H9 (cell line): ENCODE results near the gene ACTBL2. TPM values are rescaled to one million over a fixed set of nuclear protein-coding genes. Genes with fewer than 3 reads are reported as not detected.

Experiments used
- DNase-seq: peaks from one replicate; pipeline ENCODE4 v3.0.0-alpha.2; 2017
- H2AFZ ChIP-seq: one replicate; pipeline ENCODE4 v1.6.1; 2013; ENCODE audit warnings: mild to moderate bottlenecking, low read length, control low read depth, moderate library complexity
- H2AK5ac ChIP-seq: 2 replicates; pipeline ENCODE4 v1.6.1; 2013; ENCODE audit warnings: low read length, control low read depth, mixed read lengths; ENCODE audit not compliant: insufficient read length
- H2BK120ac ChIP-seq: one replicate; pipeline ENCODE4 v1.6.1; 2013; ENCODE audit warnings: low read depth, mild to moderate bottlenecking, low read length, control low read depth, inconsistent platforms; ENCODE audit not compliant: poor library complexity, severe bottlenecking
- H2BK12ac ChIP-seq: 2 replicates; pipeline ENCODE4 v1.6.1; 2013; ENCODE audit warnings: low read length, control low read depth, mixed read lengths, low read depth; ENCODE audit not compliant: insufficient read length
- H2BK15ac ChIP-seq: 2 replicates; pipeline ENCODE4 v1.6.1; 2013; ENCODE audit warnings: low read depth, low read length, control low read depth
- H2BK20ac ChIP-seq: one replicate; pipeline ENCODE4 v1.6.1; 2013; ENCODE audit warnings: low read depth, mild to moderate bottlenecking, low read length, control low read depth, inconsistent platforms; ENCODE audit not compliant: poor library complexity, severe bottlenecking
- H2BK5ac ChIP-seq: 2 replicates; pipeline ENCODE4 v1.6.1; 2013; ENCODE audit warnings: low read length, control low read depth, mixed read lengths; ENCODE audit not compliant: insufficient read length
- H3K14ac ChIP-seq: 2 replicates; pipeline ENCODE4 v1.6.1; 2013; ENCODE audit warnings: low read length, control low read depth; ENCODE audit not compliant: insufficient read depth
- H3K18ac ChIP-seq: 2 replicates; pipeline ENCODE4 v1.6.1; 2013; ENCODE audit warnings: low read depth, mild to moderate bottlenecking, mixed read lengths, low read length, control low read depth; ENCODE audit not compliant: insufficient read length
- H3K23ac ChIP-seq: 2 replicates; pipeline ENCODE4 v1.6.1; 2013; ENCODE audit warnings: low read length, control low read depth, mixed read lengths, low read depth; ENCODE audit not compliant: insufficient read length
- H3K23me2 ChIP-seq: 2 replicates; pipeline ENCODE4 v1.6.1; 2013; ENCODE audit warnings: low read depth, mild to moderate bottlenecking, mixed read lengths, low read length, control low read depth; ENCODE audit not compliant: insufficient read length, poor library complexity, severe bottlenecking
- H3K27ac ChIP-seq: 2 replicates; pipeline ENCODE4 v1.5.1; 2013; ENCODE audit warnings: low read length, control low read depth, mixed read lengths, low read depth; ENCODE audit not compliant: insufficient read length
- H3K27me3 ChIP-seq: 2 replicates; pipeline ENCODE4 v1.6.1; 2013; ENCODE audit warnings: low read length, control low read depth, inconsistent platforms; ENCODE audit not compliant: insufficient read depth
- H3K4ac ChIP-seq: 2 replicates; pipeline ENCODE4 v1.6.1; 2013; ENCODE audit warnings: low read depth, mild to moderate bottlenecking, control low read depth, inconsistent platforms, low read length, moderate library complexity
- H3K4me1 ChIP-seq: 2 replicates; pipeline ENCODE4 v1.6.1; 2013; ENCODE audit warnings: low read length, control low read depth, inconsistent platforms; ENCODE audit not compliant: insufficient read depth
- H3K4me2 ChIP-seq: 2 replicates; pipeline ENCODE4 v1.6.1; 2013; ENCODE audit warnings: low read length, control low read depth, mixed read lengths; ENCODE audit not compliant: insufficient read length, insufficient read depth
- H3K56ac ChIP-seq: 2 replicates; pipeline ENCODE4 v1.6.1; 2013; ENCODE audit warnings: low read depth, mild to moderate bottlenecking, mixed read lengths, low read length, control low read depth; ENCODE audit not compliant: insufficient read length
- H3K79me1 ChIP-seq: 2 replicates; pipeline ENCODE4 v1.6.1; 2013; ENCODE audit warnings: low read depth, mild to moderate bottlenecking, moderate library complexity, low read length, control low read depth, inconsistent platforms; ENCODE audit not compliant: insufficient read depth, poor library complexity, severe bottlenecking
- H3K79me2 ChIP-seq: 2 replicates; pipeline ENCODE4 v1.6.1; 2013; ENCODE audit warnings: low read length, control low read depth, inconsistent platforms; ENCODE audit not compliant: insufficient read depth
- H3K9ac ChIP-seq: 2 replicates; pipeline ENCODE4 v1.6.1; 2013; ENCODE audit warnings: low read length, control low read depth, mixed read lengths; ENCODE audit not compliant: insufficient read length; ENCODE audit errors: extremely low read depth
- H3K9me3 ChIP-seq: one replicate; pipeline ENCODE4 v1.6.1; 2013; ENCODE audit warnings: low read depth, low read length, inconsistent platforms; ENCODE audit not compliant: control insufficient read depth
- H3T11ph ChIP-seq: one replicate; pipeline ENCODE4 v1.6.1; 2013; ENCODE audit warnings: mild to moderate bottlenecking, low read length, control low read depth, inconsistent platforms
- H4K20me1 ChIP-seq: one replicate; pipeline ENCODE4 v1.6.1; 2013; ENCODE audit not compliant: control insufficient read depth, insufficient read length, insufficient read depth
- H4K5ac ChIP-seq: 2 replicates; pipeline ENCODE4 v1.6.1; 2013; ENCODE audit warnings: low read depth, mild to moderate bottlenecking, mixed read lengths, low read length, control low read depth; ENCODE audit not compliant: insufficient read length
- H4K8ac ChIP-seq: replicated peaks from 2 replicates; pipeline ENCODE4 v1.6.1; 2013; ENCODE audit warnings: low read length, control low read depth, mixed read lengths, low read depth; ENCODE audit not compliant: insufficient read length
- H4K91ac ChIP-seq: 2 replicates; pipeline ENCODE4 v1.6.1; 2013; ENCODE audit warnings: low read depth, mild to moderate bottlenecking, moderate library complexity, mixed read lengths, low read length, control low read depth; ENCODE audit not compliant: insufficient read length
- H3K27ac Mint-ChIP-seq, 3 experiments: 2 replicates in 2 of 3; 3 replicates in 1 of 3; pipeline ENCODE4 v1.8.0; 2020 to 2021; ENCODE audit warnings: mixed read lengths in 3 of 3, mild to moderate bottlenecking in 1 of 3, moderate library complexity in 1 of 3
- H3K27me3 Mint-ChIP-seq: 2 replicates; pipeline ENCODE4 v1.8.0; 2021; ENCODE audit warnings: low read depth, mild to moderate bottlenecking, moderate library complexity, mixed read lengths
- H3K36me3 Mint-ChIP-seq, 3 experiments: 2 replicates in 2 of 3; 3 replicates in 1 of 3; pipeline ENCODE4 v1.8.0; 2020 to 2021; ENCODE audit warnings: low read depth in 3 of 3, mixed read lengths in 3 of 3; ENCODE audit not compliant: insufficient read depth in 1 of 3
- H3K4me1 Mint-ChIP-seq, 2 experiments: 2 replicates each; pipeline ENCODE4 v1.8.0; 2020; ENCODE audit warnings: mixed read lengths in 2 of 2
- H3K4me3 Mint-ChIP-seq, 2 experiments: 2 replicates in 1 of 2; 3 replicates in 1 of 2; pipeline ENCODE4 v1.8.0; 2020 to 2021; ENCODE audit warnings: mild to moderate bottlenecking in 2 of 2, mixed read lengths in 2 of 2, moderate library complexity in 1 of 2
- H3K9me3 Mint-ChIP-seq, 2 experiments: 2 replicates in 1 of 2; 3 replicates in 1 of 2; pipeline ENCODE4 v1.8.0; 2020; ENCODE audit warnings: mild to moderate bottlenecking in 2 of 2, mixed read lengths in 2 of 2, moderate library complexity in 1 of 2
- WGBS: extraction: QIAGEN DNeasy Blood & Tissue Kit; methylation state at CpG from one replicate; pipeline ENCODE4 v1.1.7; 2013; ENCODE audit warnings: missing lambda C conversion rate, low lambda C conversion rate, mixed read lengths; ENCODE audit not compliant: insufficient read length; ENCODE audit errors: extremely low coverage; 5-methylcytosine and 5-hydroxymethylcytosine counted together
- total RNA-seq: library from RNA; stranded (reverse); gene quantifications from 2 replicates; pipeline ENCODE4 v1.2.1, GENCODE V29; 2021
- TF ChIP-seq, protein P1 (sequence below): fragments of 200-600 bp; sonication (generic); conservative IDR thresholded peaks from 3 replicates; pipeline ENCODE4 v1.8.0; 2021; ENCODE audit warnings: antibody characterized with exemption, mild to moderate bottlenecking

The ACTBL2 gene
- total RNA-seq, 1 experiment from 2014 or later: not detected

DNA sequence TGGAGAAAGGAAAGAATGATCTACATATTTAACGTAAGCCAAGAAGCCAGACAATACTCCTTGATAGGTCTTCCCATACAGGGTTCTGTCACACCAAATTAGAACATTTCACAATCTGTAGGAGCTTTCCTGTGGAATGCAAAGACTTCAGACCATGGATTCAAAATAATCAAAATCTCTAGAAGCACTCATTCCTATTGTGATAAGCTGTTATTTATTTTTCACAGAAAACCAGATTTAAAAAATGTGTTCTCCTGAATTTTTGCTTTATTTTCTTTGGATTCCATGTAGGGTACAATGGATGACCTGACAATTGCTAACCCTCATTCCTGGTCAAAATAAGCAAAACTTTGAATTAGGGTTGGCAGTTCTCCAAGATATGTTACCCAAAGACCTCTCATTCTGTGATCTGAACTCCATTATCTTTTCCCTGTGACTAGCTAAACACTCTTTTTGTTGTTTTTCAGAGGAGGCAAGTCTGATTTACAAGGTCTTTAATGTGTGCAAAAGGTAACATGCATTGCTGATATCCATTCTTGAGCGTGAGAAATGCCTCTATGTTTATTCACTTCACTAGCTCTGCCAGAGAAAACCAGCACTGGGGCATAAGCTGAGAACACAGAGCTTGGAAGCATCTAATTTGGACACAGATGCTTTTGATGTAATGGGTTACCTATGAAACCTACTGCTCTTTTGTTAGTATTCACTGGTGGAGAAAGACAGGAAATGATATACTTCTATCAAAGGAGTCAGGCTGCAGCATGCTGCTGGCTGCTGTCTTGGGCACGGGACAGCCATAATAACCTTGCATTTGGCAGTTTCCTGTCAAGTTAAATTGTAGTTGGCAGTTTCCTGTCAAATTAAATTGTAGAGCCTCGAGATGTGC is 31.4 kb downstream of the ACTBL2 start:
- Histone ChIP-seq H3K9me3 (no peaks in the 10 kb centered on the region), H2BK5ac (no peak overlapping the region), H3K23ac (no peak overlapping the region), H2BK120ac (no peak overlapping the region), H3K27ac (no peak overlapping the region), H2AK5ac (no peak overlapping the region), H3K18ac (no peak overlapping the region), H3K79me2 (no peaks in the 10 kb centered on the region; the same call in 1 of the 2 replicates), H4K8ac (no peak overlapping the region), H2BK20ac (no peak overlapping the region), H2BK15ac (no peak overlapping the region), H4K20me1 (no peaks in the 10 kb centered on the region), H3K4ac (no peak overlapping the region), H3K9ac (no peak overlapping the region), H2BK12ac (no peak overlapping the region), H3T11ph (no peak overlapping the region), H3K56ac (no peak overlapping the region), H3K14ac (no peak overlapping the region), H3K27me3 (no peaks in the 10 kb centered on the region; the same call in 1 of the 2 replicates), H2AFZ (no peak overlapping the region), H4K5ac (no peak overlapping the region), H4K91ac (no peak overlapping the region), H3K79me1 (no peaks in the 10 kb centered on the region), H3K4me1 (no peaks in the 10 kb centered on the region), H3K4me2 (no peak overlapping the region), H3K23me2 (no peaks in the 10 kb centered on the region)
- H3K27ac Mint-ChIP-seq: no peak overlapping the region
- no peaks in the 10 kb centered on the region; a peak in 2 of 5 replicates for H3K9me3 Mint-ChIP-seq
- no peaks in the 10 kb centered on the region; a peak in 1 of 7 replicates for H3K36me3 Mint-ChIP-seq
- WGBS: no CpG with 5 or more reads among the region's 4 CpGs
- peaks cover 3 to 13% of the 10 kb centered on the region in 2 experiments; a peak in 2 of 4 replicates for H3K4me1 Mint-ChIP-seq
- H3K27me3 Mint-ChIP-seq: no peaks in the 10 kb centered on the region
- no peak for DNase-seq
- TF ChIP-seq, protein P1, sequence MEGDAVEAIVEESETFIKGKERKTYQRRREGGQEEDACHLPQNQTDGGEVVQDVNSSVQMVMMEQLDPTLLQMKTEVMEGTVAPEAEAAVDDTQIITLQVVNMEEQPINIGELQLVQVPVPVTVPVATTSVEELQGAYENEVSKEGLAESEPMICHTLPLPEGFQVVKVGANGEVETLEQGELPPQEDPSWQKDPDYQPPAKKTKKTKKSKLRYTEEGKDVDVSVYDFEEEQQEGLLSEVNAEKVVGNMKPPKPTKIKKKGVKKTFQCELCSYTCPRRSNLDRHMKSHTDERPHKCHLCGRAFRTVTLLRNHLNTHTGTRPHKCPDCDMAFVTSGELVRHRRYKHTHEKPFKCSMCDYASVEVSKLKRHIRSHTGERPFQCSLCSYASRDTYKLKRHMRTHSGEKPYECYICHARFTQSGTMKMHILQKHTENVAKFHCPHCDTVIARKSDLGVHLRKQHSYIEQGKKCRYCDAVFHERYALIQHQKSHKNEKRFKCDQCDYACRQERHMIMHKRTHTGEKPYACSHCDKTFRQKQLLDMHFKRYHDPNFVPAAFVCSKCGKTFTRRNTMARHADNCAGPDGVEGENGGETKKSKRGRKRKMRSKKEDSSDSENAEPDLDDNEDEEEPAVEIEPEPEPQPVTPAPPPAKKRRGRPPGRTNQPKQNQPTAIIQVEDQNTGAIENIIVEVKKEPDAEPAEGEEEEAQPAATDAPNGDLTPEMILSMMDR: no peak
- H3K4me3 Mint-ChIP-seq: no peak overlapping the region
